ENCODE data around the gene SLC2A13. TPM values are rescaled to one million over a fixed set of nuclear protein-coding genes. Genes with fewer than 3 reads are reported as not detected.

The SLC2A13 gene
- total RNA-seq, 1 donor from 2014 or later = 5.2 TPM

DNA sequence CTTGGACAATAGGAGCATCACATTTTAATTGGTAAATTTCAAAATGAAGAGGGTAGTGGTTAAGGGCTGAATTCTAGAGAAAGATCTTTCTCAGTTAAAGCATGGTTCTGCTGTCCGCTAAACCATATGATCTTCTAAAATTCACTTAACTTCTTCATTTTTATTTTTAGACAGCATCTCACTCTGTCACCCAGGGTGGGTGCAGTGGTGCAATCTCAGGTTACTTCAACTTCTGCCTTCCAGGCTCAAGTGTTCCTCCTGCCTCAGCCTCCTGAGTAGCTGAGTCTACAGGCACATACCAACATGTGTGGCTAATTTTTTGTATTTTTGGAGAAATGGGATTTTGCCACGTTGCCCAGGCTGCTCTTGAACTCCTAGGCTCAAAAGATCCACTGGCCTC lies 259.6 kb downstream of the SLC2A13 start:
- Mint-ChIP-seq H3K9me3 (ENCODE audit: unreplicated experiment) (peaks cover 2% of the 10 kb centered on the region), H3K27me3 (ENCODE audit: unreplicated experiment) (peaks cover 4% of the 10 kb centered on the region), H3K4me3 (ENCODE audit: unreplicated experiment) (no peak overlapping the region), H3K27ac (ENCODE audit: unreplicated experiment) (no peak overlapping the region), H3K36me3 (ENCODE audit: unreplicated experiment) (no peaks in the 10 kb centered on the region), H3K4me1 (ENCODE audit: low read depth, unreplicated experiment) (peaks cover 2% of the 10 kb centered on the region)
- TF ChIP-seq, protein P1, sequence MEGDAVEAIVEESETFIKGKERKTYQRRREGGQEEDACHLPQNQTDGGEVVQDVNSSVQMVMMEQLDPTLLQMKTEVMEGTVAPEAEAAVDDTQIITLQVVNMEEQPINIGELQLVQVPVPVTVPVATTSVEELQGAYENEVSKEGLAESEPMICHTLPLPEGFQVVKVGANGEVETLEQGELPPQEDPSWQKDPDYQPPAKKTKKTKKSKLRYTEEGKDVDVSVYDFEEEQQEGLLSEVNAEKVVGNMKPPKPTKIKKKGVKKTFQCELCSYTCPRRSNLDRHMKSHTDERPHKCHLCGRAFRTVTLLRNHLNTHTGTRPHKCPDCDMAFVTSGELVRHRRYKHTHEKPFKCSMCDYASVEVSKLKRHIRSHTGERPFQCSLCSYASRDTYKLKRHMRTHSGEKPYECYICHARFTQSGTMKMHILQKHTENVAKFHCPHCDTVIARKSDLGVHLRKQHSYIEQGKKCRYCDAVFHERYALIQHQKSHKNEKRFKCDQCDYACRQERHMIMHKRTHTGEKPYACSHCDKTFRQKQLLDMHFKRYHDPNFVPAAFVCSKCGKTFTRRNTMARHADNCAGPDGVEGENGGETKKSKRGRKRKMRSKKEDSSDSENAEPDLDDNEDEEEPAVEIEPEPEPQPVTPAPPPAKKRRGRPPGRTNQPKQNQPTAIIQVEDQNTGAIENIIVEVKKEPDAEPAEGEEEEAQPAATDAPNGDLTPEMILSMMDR (IDR thresholded peaks at IDR 0.05; ENCODE audit: partially characterized antibody, unreplicated experiment) = no peak
- DNase-seq = no peak

- Mint-ChIP-seq H3K9me3 (ENCODE audit: unreplicated experiment) (no peaks in the 10 kb centered on the region), H3K4me1 (ENCODE audit: low read depth, unreplicated experiment) (no peaks in the 10 kb centered on the region), H3K36me3 (ENCODE audit: unreplicated experiment) (no peaks in the 10 kb centered on the region), H3K4me3 (ENCODE audit: unreplicated experiment) (no peak overlapping the region), H3K27me3 (ENCODE audit: unreplicated experiment) (no peaks in the 10 kb centered on the region), H3K27ac (ENCODE audit: unreplicated experiment) (no peak overlapping the region)
- TF ChIP-seq, protein P1 (IDR thresholded peaks at IDR 0.05; ENCODE audit: partially characterized antibody, unreplicated experiment) = no peak
- DNase-seq = no peak
Measured at GRCh38 chr12:39840422-39840821, 265.5 kb downstream of the SLC2A13 start.

DNA sequence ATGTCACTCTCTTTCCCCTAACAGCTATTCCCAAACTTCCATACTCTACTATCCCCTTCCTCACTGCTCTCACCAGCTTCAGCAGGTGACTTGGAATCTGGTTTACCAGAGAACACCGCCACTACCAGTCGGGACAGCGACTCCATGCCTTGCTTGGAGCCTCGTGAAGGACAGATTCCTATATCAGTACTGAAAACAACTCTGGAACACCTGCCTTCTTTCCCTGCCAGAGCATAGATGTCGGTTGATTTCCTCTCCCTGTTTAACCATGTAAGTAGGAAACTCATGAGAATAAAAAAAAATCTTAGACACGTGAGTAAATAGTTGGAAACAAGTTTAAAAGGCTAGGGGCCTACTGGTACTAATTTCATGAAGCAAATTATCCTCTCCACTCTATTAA lies 266.8 kb downstream of the SLC2A13 start:
- Mint-ChIP-seq H3K9me3 (ENCODE audit: unreplicated experiment) (no peaks in the 10 kb centered on the region), H3K36me3 (ENCODE audit: unreplicated experiment) (no peaks in the 10 kb centered on the region), H3K27ac (ENCODE audit: unreplicated experiment) (no peak overlapping the region), H3K27me3 (ENCODE audit: unreplicated experiment) (no peaks in the 10 kb centered on the region), H3K4me3 (ENCODE audit: unreplicated experiment) (no peak overlapping the region), H3K4me1 (ENCODE audit: low read depth, unreplicated experiment) (no peaks in the 10 kb centered on the region)
- DNase-seq = no peak
- TF ChIP-seq, protein P1 (IDR thresholded peaks at IDR 0.05; ENCODE audit: partially characterized antibody, unreplicated experiment) = no peak

DNA sequence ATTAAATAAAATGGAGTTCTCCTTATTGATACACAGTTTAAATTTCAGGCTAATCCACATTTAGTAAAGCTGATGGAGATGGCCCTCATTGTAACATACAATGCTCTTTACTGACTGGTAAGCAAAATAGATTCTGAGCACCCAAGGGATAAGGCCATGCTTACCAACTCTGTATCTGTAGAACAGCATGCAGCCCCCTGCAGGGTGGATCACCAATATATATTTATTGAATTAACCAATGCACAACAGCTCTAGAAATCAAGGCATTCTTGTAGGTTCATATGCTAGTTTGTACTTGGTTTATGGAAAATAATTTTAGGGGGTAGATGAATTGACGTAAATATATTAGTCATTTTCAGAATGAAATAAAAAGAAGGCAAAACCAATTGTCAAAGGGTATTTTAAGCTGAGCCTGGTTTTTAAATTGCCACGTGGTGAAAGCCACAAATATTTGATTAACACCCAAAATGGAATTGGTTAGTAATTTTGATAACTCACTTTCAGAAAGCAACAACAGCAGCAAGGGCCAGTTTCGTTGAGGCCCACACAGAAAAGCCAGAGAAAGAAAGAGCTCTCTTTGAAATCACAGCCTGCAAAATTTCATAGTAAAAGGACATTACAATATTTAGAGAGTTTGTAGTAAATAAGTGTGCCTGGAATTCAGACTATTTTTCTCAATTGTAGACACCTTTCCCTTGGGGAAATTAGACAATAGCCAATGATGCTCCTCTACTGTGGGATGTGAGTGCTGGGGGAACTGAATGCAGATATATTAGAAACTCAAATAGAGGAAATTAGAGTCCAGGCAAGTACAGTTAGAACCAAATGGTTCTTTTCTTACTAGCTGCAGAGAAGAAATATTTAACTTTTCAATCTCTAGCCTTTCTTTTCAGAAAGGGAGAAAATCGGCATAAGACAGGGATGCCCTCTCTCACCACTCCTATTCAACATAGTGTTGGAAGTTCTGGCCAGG lies 270.1 kb downstream of the SLC2A13 start:
- TF ChIP-seq, protein P1 (IDR thresholded peaks at IDR 0.05; ENCODE audit: partially characterized antibody, unreplicated experiment) = no peak
- H3K4me1 Mint-ChIP-seq (ENCODE audit: low read depth, unreplicated experiment) = no peaks in the 10 kb centered on the region
- no peak overlapping the region for H3K4me3 Mint-ChIP-seq (ENCODE audit: unreplicated experiment)
- no peaks in the 10 kb centered on the region for H3K9me3 Mint-ChIP-seq (ENCODE audit: unreplicated experiment)
- no peak for DNase-seq
- H3K36me3 Mint-ChIP-seq (ENCODE audit: unreplicated experiment) = no peaks in the 10 kb centered on the region
- no peak overlapping the region for H3K27ac Mint-ChIP-seq (ENCODE audit: unreplicated experiment)
- no peaks in the 10 kb centered on the region for H3K27me3 Mint-ChIP-seq (ENCODE audit: unreplicated experiment)

Measured in glutamatergic neuron (in vitro differentiated cells).